ENCODE measurements around the gene CREB3L2. TPM values are rescaled to one million over a fixed set of nuclear protein-coding genes. Genes with fewer than 3 reads are reported as not detected.
"Not testable (repeated sequence)": the region's sequence is repeated elsewhere in the genome, so short reads cannot be mapped to it uniquely, and the experiment has no call there.

Gene CREB3L2
- total RNA-seq, 1 donor from 2014 or later = 30.1 TPM

DNA sequence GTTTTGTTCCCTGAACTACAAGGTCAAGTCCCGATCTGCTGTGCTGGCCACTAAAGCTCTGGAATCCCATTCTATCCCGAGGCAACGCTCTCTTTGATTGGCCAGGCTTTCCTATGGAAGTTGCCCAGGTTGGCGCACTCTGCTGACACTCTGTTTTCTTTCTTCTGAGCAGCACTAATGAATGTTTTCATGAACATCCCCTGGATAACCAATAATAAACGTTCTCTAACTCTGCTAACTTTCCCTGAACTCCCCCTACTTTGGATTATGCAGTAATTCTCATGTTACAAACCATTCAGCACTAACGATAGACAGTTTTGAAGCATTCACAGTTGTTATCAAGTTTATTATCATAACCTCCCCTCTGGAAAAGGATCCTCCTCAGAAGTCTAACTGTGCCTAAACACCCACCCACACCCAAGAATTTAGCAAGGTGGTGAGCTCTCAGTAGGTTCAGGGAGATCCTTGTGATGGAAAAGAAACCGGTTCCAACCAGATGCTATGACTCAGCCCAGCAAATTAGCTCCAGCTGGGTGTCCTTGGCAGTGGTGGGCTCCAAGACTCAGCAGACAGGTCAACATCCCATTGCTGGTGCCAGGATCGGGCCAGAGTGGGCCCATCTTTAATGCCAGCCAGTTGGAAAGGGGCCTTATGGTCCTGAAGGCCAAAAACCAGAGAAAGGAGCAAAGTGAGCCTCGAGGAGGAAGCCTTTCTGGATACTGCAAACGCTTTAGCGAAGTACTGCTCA is 68.4 kb downstream of the CREB3L2 start:
- DNase-seq (ENCODE audit: low read depth) = peak; percentile 79

DNA sequence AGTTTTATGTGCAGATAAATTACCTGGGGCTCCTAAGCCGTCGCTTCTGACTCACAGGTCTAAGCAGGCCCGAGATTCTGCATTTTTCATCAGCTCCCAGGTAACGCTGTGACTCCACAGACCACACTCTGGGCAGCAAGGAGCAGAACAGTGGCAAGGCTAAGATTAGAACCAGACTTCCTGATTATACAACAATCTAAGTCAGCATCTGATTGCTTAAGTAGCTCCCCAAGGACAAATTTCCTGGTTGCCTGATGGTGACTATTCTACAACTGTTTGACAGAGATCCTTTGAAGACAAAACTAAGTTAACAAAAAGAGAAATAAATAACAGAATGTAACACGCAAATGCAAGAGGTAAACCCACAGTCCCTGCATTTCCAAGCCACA is 69.0 kb downstream of the CREB3L2 start:
- DNase-seq (ENCODE audit: low read depth) = peak; percentile 90

DNA sequence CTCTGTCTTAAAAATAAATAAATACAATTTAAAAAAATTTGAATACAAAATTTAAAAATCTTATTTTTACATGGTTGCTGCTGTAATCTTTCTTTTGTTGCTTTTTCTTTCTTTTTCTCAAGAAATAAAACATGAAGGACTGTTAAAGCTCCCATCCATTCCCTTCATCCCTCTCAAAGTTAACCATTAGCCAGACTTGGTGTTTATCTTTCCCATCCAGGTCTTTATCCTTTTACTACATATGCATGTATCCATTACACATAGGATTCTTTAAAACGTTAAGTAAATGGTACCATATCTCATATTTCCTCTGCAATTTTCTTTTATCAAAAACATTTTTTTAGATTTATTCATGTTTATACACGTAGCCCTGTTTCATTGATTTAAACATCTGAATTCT is 70.1 kb downstream of the CREB3L2 start:
- no peak for DNase-seq (ENCODE audit: low read depth)

DNA sequence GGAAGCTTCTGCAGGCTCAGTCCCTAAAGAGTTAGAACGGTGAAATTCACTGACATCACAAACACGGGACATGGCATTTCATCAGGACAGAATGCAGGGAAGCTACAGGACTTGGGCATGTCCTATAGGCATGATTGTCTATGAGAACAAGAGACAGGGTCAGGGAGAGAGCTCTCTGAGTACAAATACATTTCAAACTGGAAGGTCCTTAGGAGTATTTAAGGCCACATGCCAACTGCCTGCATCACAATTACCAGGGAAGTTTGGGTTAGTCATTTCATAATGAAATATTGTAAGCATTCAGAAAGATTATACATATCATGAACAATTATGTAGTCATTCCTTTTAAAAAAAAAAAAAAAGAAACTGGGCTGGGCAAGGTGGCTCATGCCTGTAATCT is 71.3 kb downstream of the CREB3L2 start:
- no peak for DNase-seq (ENCODE audit: low read depth)

DNA sequence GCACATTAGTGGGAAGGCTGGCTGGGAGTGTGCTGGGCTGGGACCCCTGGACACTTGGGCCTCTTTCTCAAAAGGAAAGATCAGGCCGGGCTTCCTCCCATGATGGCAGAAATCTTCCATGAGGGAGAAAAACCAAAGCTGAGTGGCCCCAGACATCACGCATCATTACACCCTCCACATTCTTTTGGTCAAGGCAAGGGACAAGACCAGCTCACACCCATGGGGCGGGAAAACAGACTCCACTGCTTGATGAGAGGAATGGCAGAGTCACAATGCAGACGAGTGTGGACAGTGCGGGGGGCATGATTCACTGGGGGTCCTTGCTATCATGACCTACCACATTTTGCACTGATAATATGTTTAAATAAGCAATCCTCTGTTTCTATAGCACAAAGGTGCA is 73.3 kb downstream of the CREB3L2 start:
- DNase-seq (ENCODE audit: low read depth) = no peak

DNA sequence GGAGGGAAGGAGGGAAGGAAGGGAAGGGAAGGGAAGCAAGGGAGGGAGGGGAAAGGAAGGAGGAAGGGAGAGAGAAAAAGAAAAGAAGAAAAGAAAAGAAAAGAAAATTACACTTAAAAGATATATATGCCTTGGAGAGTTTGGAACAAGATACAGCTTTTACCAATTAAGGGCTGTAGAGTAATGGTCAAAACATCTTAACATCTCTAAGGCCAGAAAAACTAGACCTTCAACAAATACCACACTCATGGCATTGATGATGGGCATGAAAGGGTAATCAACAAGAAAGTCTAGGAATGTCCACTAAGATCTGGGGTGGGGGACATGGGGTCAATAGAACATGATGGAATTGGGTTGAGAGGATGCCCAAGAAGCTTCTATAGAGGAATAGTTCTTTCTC is 74.5 kb downstream of the CREB3L2 start:
- no peak for DNase-seq (ENCODE audit: low read depth)

DNA sequence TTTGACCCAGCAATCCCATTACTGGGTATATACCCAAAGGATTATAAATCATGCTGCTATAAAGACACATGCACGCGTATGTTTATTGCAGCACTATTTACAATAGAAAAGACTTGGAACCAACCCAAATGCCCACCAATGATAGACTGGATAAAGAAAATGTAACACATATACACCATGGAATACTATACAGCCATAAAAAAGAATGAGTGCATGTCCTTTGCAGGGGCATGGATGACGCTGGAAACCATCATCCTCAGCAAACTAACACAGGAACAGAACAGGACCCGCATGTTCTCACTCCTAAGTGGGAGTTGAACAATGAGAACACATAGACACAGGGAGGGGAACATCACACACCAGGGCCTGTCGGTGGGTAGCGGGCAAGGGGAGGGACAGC is 75.7 kb downstream of the CREB3L2 start:
- not testable (repeated sequence) for DNase-seq (ENCODE audit: low read depth)

DNA sequence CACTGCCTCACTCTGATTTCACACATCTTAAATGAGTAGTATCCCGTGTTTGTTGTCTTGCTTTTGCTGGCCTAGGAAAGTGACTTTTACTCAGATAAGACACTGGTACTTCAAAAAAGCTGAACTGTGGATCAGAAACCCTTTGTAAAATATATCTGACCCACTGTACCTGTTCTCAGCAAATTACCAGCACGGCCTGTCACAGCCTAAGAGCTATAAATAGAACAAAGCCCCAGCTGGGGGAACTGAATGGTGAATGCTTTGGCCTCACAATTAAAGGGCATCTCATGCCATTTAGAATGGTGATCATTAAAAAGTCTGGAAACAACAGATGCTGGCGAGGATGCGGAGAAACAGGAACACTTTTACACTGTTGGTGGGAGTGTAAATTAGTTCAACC is 76.1 kb downstream of the CREB3L2 start:
- no peak for DNase-seq (ENCODE audit: low read depth)

DNA sequence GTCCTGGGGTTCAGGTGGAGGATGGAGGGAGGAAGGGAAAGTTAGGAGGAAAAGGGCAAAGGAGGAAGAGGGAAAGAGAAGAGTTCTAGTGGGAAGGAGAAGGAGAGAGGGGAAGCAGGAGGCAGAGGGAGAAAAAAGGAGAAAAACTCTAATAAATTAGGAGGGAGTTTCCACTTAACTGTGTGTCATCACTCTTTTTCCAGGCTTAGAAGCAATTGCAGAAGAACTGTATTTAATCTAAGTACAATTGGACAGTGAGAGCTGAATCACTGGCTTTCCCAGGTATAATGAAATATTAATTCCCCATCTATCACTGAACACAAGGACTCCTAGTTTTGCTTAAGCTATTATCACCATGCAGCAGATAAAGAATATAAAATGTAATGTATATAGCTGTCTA is 76.8 kb downstream of the CREB3L2 start:
- DNase-seq (ENCODE audit: low read depth) = no peak

DNA sequence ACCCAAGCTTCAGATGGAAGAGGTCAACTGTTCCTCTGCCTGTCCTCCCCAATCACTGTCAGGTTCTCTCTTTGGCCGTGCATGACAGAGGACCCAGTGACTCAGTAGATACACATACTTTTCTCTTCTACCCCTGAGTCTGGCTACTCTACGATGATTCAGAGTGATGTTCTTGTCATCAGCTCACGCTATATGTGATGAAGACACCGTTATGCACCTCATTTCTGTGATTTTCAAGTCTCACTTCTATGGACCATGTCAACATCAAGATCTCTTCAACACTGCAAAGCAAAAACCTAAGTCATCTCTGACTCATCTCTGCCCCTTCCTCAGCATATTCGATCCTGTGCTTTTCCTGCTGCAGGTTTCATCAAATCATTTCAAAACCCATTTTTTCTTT is 78.5 kb downstream of the CREB3L2 start:
- DNase-seq (ENCODE audit: low read depth) = no peak

DNA sequence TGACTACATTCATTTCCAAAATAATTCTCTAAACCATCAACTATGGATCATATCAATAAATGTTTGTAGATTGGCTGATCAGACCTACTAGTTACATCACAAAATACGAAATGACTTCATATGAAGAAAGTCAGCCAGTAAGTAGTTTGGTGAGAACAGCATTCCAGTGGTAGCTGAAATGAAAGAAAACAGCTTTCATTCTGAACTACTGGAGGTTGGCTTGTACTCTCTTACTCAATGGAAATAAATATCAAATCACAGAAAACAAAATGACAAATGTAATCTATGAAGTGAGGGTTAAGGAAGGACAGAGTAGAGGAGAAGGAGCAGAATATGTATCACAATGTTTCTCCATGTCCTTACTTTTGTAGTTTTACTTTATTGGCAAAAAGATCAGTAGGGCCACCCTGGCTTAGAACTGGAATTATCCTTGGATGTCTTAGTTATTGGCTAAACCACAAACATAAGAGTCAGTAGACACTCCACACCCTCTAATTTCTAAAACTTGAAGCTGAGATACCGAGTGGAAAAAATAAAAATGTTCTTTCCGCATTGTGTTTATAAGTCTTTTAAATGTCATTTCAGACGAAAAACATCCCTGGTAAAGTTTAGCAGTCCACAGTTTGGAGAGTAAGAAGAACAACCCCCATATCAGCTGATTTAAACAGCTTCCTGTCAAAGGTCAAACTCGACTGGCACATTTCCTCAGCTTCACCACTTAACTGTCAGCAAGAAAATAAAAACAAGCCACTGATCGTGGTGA is 81.1 kb downstream of the CREB3L2 start:
- DNase-seq (ENCODE audit: low read depth) = no peak

DNA sequence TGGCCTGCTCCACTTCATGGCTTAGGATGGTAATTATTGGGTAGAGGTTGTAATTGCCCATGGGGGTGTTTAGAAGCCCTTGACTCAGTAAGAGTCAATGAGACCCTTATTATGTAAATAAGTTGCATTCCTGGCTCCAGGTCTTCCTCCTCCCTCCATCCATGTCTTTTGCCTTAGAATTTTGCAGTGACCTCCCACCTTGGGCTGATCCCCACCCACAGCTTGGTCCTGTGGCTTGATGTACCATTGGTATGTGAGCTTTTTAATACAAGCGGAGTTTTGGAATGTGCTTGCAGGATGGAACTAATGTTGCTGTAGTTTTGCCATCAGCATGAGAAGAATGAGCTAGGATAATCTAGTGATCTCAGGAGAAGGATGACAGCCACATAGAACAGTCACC is 81.9 kb downstream of the CREB3L2 start:
- no peak for DNase-seq (ENCODE audit: low read depth)

DNA sequence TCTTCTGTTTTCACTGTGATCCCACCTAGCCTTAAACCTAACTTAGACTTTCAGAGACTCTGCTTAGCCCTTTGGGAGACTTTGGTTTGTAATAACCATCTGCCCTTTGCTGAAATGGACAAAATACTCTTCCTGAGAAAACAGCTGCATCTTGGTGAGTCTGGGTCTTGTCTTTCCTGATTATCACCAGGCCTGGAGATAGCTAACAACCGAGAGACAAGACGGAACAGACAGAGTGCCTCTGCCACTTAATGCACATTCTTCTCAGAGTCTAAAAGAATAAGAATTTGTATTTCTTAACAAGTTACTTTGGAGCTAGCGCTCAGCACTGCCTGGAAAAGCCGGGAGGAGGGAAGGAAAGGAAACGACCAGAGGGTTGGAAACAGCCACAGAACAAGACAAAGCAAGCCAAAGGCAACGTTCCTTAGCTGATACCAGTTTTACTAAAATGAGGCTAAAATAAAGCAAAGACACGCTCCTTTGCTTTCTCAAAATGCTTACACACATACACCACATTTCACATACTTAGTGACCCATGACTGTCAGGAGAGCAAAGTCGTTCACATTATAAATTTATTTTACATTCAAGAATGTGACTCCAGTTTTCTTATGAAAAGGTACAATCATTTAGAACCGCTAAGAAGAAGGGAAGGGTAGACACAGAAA is 84.8 kb downstream of the CREB3L2 start:
- DNase-seq (ENCODE audit: low read depth) = peak; percentile 91

DNA sequence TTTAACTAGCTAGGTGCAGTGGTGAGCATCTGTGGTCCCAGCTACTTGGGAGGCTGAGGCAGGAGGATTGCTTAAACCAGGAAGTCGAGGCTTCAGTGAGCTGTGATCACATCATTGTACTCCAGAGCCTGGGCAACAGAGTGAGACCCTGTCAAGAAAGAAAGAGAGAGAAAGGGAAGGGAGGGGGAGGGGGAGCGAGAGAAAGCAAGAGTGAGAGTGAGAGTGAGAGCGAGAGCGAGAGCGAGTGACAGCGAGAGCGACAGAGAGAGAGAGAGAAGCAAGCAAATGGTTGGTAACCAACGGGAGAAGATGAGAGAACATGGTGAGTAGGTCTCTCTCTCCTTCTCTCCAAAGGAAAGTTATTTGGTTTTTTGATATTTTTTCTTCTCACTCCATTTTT is 85.3 kb downstream of the CREB3L2 start:
- no peak for DNase-seq (ENCODE audit: low read depth)

DNA sequence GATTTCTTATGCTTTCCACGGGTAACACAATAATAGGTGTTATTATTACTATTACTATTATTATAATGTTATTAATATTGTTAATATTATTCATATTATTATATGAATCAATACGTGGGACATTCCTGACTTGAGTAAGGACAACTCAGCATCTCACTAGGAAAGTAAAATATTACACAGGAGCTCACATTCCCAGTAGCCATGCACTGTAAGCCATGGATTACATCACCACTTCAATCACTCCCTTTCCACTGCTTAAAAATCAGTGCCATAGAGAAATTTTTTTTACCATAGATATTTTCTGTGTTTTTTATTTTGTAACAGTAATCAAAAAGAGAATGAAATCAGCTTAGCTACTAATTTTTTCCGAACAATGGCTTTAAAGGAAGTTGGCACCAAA is 86.6 kb downstream of the CREB3L2 start:
- peak; percentile 52 for DNase-seq (ENCODE audit: low read depth)

DNA sequence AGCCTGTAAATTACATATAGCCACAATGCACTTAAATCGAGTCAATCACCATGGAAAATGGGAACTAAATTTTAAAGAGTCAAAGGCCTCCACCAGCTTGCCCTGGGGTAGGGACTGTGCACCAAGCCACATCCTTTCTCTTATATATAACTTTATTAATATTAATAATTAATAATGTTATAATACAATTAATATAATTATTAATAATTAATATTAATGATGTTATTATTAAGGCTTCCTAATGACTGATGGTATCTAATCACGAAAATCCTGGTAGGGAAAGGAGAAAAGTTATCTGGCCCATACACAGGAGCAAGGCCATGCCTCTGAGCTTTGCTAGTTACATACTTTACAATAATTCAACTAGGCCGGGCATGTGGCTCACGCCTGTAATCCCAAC is 87.9 kb downstream of the CREB3L2 start:
- no peak for DNase-seq (ENCODE audit: low read depth)

DNA sequence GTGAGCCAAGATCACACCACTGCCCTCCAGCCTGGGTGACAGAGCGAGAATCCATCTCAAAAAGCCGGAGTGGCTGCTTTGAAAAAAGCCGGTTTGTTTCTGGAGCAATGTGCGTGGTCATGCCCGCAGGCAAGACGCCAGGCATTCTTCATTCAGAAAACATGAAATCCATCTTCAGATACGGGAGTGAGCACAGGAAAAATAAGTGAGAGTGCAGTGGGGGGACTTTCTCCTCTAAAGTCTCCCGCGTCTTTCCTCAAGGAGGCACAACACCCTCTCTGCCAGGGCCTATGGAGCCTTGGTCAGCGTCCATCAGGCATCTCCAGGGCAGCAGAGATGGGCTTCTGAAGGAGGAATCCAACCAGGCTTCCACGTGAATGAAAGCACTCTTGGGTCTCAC is 92.8 kb downstream of the CREB3L2 start:
- DNase-seq (ENCODE audit: low read depth) = no peak

DNA sequence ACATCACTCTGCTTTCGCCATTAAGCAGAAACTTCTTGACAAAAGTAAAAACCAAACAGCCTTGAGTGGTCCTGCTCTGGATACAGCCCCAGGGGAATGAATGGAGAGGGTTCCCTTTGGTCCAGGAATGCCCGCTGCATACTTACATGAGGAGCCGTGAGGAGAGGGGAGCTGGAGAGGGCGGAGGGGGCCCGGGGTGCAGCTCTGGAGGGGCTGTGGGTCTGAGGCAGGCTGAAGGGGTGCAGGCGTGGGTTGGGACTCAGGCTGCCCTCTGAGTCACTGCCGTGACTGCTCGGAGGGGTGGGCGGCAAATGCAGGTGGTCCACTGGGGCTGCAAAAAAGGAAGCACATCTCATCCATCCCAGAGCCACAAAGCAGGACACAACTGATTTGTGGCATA is 93.8 kb downstream of the CREB3L2 start:
- no peak for DNase-seq (ENCODE audit: low read depth)

DNA sequence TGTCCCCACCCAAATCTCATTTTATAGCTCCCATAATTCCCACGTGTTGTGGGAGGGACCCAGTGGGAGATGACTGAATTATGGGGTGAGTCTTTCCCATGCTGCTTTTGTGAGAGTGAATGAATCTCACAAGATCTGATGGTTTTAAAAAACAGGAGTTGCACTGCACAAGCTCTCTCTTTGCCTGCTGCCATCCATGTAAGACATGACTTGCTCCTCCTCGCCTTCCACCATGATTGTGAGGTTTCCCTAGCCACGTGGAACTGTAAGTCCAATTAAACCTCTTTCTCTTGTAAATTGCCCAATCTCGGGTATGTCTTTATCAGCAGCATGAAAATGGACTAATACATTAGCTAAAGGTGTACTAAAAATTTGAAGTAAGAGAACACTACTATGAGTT is 95.2 kb downstream of the CREB3L2 start:
- not testable (repeated sequence) for DNase-seq (ENCODE audit: low read depth)

DNA sequence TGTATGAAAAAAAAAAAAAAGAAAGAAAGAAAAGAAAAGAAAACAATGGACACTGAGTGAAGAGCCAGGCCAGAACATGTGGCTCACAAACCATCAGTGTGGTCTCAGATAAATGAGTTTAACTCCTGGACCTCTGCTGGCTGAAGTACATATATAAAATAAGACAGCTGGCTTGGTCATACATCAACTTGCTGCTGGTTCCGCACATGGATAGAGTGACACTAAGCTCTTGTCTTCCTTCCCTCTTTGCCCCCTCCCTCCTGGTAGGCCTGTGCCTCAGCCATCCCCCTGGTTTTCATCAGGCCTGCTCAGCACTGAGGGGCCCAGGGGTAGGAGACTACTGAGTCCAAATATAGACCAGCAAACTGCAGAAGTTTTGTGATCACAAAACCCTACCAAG is 97.1 kb downstream of the CREB3L2 start:
- no peak for DNase-seq (ENCODE audit: low read depth)

DNA sequence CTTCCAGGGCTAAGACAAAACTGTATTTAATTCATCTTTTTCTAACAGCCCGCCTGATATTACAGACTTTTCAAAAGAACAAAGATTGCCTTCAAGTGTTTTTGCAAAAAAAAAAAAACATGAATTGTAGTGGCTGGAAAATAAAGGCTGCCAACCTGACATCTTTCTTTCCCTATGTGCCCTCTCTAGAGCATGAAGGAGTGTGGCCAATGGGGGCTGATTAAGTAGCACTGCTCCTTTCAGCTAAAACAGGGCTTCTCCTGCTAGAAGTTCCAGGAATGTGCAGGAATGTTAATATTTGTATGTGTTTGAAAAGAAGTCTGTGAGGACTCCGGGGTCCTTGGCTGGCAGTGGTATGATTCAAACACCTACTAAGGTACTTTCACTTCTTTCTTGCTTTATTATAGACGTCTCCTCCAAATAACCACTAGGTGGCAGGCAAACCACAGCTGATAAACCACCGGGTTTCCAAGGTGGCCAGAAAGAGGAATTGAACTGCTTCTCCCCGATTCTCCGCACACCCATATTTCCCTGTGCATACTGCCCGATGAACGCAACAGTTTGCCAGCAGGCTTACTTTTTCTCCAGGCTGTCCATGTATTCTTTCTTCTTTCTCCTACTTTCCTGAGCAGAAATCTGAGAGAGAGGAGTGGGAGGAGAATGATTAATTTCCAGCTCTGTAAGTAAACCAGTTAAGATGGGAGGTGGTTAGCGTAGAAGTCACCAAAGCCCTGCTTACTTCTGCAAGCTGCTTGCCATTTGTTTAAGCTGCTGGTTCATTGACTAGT is 98.3 kb downstream of the CREB3L2 start:
- DNase-seq (ENCODE audit: low read depth) = peak; percentile 64

DNA sequence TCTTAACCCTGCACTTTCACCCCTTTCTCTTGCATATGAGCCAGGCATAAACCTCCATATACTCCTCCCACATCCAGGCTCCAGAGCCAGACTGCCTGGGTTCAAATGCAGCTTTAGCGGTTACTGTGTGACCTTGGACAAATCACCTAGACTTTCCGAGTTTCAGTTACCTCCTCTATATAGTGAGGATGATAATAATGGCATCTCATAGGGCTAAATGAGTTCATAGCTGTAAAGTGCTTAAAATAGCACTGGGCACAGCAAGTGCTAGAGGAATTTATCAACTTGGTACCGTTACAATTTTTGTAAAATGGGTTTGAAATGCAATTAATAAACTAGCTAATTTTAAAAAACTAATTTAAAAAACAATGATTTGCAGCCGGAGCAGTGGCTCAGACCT is 101.7 kb downstream of the CREB3L2 start:
- DNase-seq (ENCODE audit: low read depth) = no peak

Measured in renal cortical epithelial cell (primary cell).